Neuronal stem cell (in vitro differentiated cells): ENCODE measurements around the gene LDLRAP1.
A peak's percentile ranks its signal among the peaks of the same experiment; 100 is the strongest.

Source experiments
- DNase-seq: peaks from one replicate; pipeline ENCODE4 v3.0.0-alpha.2; 2013; ENCODE audit warnings: low spot score
- H2AFZ ChIP-seq: one replicate; pipeline ENCODE4 v1.6.1; 2013; ENCODE audit warnings: mild to moderate bottlenecking, low read length, inconsistent platforms
- H2AK5ac ChIP-seq: 2 replicates; pipeline ENCODE4 v1.6.1; 2013; ENCODE audit warnings: low read depth, mild to moderate bottlenecking, inconsistent platforms, low read length, moderate library complexity, mixed read lengths
- H2BK120ac ChIP-seq: 2 replicates; pipeline ENCODE4 v1.6.1; 2013; ENCODE audit warnings: low read depth, mild to moderate bottlenecking, inconsistent platforms, low read length, moderate library complexity, mixed read lengths
- H2BK12ac ChIP-seq: one replicate; pipeline ENCODE4 v1.6.1; 2013; ENCODE audit warnings: low read length, inconsistent platforms
- H2BK15ac ChIP-seq: 2 replicates; pipeline ENCODE4 v1.6.1; 2013; ENCODE audit warnings: mild to moderate bottlenecking, low read length, inconsistent platforms, mixed read lengths
- H2BK5ac ChIP-seq: one replicate; pipeline ENCODE4 v1.6.1; 2013; ENCODE audit warnings: inconsistent platforms, mild to moderate bottlenecking, low read length, moderate library complexity
- H3K14ac ChIP-seq: one replicate; pipeline ENCODE4 v1.6.1; 2013; ENCODE audit warnings: low read length, inconsistent platforms
- H3K18ac ChIP-seq: 2 replicates; pipeline ENCODE4 v1.6.1; 2013; ENCODE audit warnings: low read length, inconsistent platforms
- H3K23ac ChIP-seq: 2 replicates; pipeline ENCODE4 v1.6.1; 2013; ENCODE audit warnings: low read depth, mild to moderate bottlenecking, mixed read lengths, low read length, inconsistent platforms; ENCODE audit not compliant: poor library complexity
- H3K27ac ChIP-seq: replicated peaks from 3 replicates; pipeline ENCODE4 v1.5.1; 2013; ENCODE audit warnings: low read length, inconsistent platforms
- H3K27me3 ChIP-seq, 3 experiments: 2 replicates each; pipeline ENCODE4 v1.6.1; 2013; ENCODE audit warnings: low read length in 3 of 3, mild to moderate bottlenecking in 2 of 3, inconsistent platforms in 1 of 3, low read depth in 1 of 3, mixed read lengths in 1 of 3, moderate library complexity in 1 of 3; ENCODE audit not compliant: control insufficient read depth in 3 of 3, insufficient read depth in 3 of 3
- H3K36me3 ChIP-seq, 2 donors: replicated peaks in 1 of 2; 2 replicates each; pipeline ENCODE4 v1.6.1; 2013; ENCODE audit warnings: low read length in 2 of 2; ENCODE audit not compliant: control insufficient read depth in 2 of 2, insufficient read depth in 2 of 2
- H3K4ac ChIP-seq: 2 replicates; pipeline ENCODE4 v1.6.1; 2013; ENCODE audit warnings: inconsistent platforms, mild to moderate bottlenecking, low read length, moderate library complexity
- H3K4me1 ChIP-seq, 2 donors: 1 replicate in 1 of 2; 2 replicates in 1 of 2; pipeline ENCODE4 v1.6.1; 2013; ENCODE audit warnings: low read length in 2 of 2, low read depth in 1 of 2; ENCODE audit not compliant: control insufficient read depth in 2 of 2, insufficient read depth in 1 of 2
- H3K4me2 ChIP-seq: one replicate; pipeline ENCODE4 v1.6.1; 2013; ENCODE audit warnings: mild to moderate bottlenecking, low read length, inconsistent platforms; ENCODE audit not compliant: insufficient read depth, poor library complexity, severe bottlenecking
- H3K4me3 ChIP-seq, 2 donors: 2 replicates each; pipeline ENCODE4 v1.5.1; 2013; ENCODE audit warnings: low read length in 2 of 2, mild to moderate bottlenecking in 2 of 2, inconsistent platforms in 1 of 2, moderate library complexity in 1 of 2
- H3K79me1 ChIP-seq: one replicate; pipeline ENCODE4 v1.6.1; 2013; ENCODE audit warnings: low read depth, mild to moderate bottlenecking, inconsistent platforms, low read length, moderate library complexity
- H3K9ac ChIP-seq: one replicate; pipeline ENCODE4 v1.6.1; 2013; ENCODE audit warnings: mild to moderate bottlenecking, low read depth, low read length, inconsistent platforms; ENCODE audit not compliant: poor library complexity
- H3K9me3 ChIP-seq, 2 donors: replicated peaks in 1 of 2; 2 replicates each; pipeline versions ENCODE3 to v1.6.1; 2013; ENCODE audit warnings: low read length in 2 of 2, mild to moderate bottlenecking in 2 of 2, inconsistent platforms in 1 of 2, low read depth in 1 of 2, mixed read lengths in 1 of 2, moderate library complexity in 1 of 2; ENCODE audit not compliant: control insufficient read depth in 2 of 2, insufficient read depth in 1 of 2
- H4K8ac ChIP-seq: one replicate; pipeline ENCODE4 v1.6.1; 2013; ENCODE audit warnings: low read depth, mild to moderate bottlenecking, inconsistent platforms, low read length, moderate library complexity
- H4K91ac ChIP-seq: one replicate; pipeline ENCODE4 v1.6.1; 2013; ENCODE audit warnings: low read length, low read depth, mild to moderate bottlenecking, inconsistent platforms; ENCODE audit not compliant: poor library complexity
- WGBS, 2 donors: extraction: QIAGEN DNeasy Blood & Tissue Kit; methylation state at CpG; one replicate each; pipeline ENCODE4 v1.1.7; 2013; ENCODE audit warnings: missing lambda C conversion rate in 2 of 2, mixed read lengths in 1 of 2; ENCODE audit not compliant: insufficient read length in 2 of 2, insufficient replicate concordance in 1 of 2; ENCODE audit errors: extremely low coverage in 2 of 2; 5-methylcytosine and 5-hydroxymethylcytosine counted together

LDLRAP1 gene

GRCh38 chr1:25566176-25566729 lies 22.8 kb downstream of the LDLRAP1 start:
- no peak for DNase-seq
- Histone ChIP-seq H3K9ac (no peak overlapping the region), H3K27ac (no peak overlapping the region), H2BK12ac (peak overlapping the region; percentile 36), H4K91ac (no peak overlapping the region), H3K9me3 (no peaks in the 10 kb centered on the region), H2BK5ac (no peak overlapping the region), H2BK120ac (no peak overlapping the region), H4K8ac (no peak overlapping the region), H2BK15ac (peak overlapping the region; percentile 44), H3K4me3 (peak overlapping the region in 1 of 2 donors; percentile 5), H2AFZ (peak overlapping the region; percentile 30), H3K23ac (peak overlapping the region; percentile 47), H3K14ac (peak overlapping the region; percentile 9), H3K4me1 (peaks cover 48 to 57% of the 10 kb centered on the region in 2 donors), H3K36me3 (no peaks in the 10 kb centered on the region), H3K18ac (peak overlapping the region; percentile 90), H3K27me3 (no peaks in the 10 kb centered on the region), H2AK5ac (peak overlapping the region; percentile 10), H3K79me1 (no peaks in the 10 kb centered on the region), H3K4ac (no peak overlapping the region), H3K4me2 (no peak overlapping the region)
- WGBS, 2 donors = no CpG with 5 or more reads among the region's 9 CpGs

- Histone ChIP-seq H3K27me3 (no peaks in the 10 kb centered on the region), H3K18ac (peak overlapping the region; percentile 90), H3K4ac (no peak overlapping the region), H3K27ac (peak overlapping the region; percentile 41), H3K9me3 (no peaks in the 10 kb centered on the region), H3K4me1 (peaks cover 48 to 57% of the 10 kb centered on the region in 2 donors), H3K36me3 (no peaks in the 10 kb centered on the region), H2BK12ac (peak overlapping the region; percentile 36), H3K4me3 (peak overlapping the region in 1 of 2 donors; percentile 5), H2AK5ac (peak overlapping the region; percentile 10), H4K8ac (no peak overlapping the region), H3K9ac (no peak overlapping the region), H3K23ac (peak overlapping the region; percentile 47), H2AFZ (peak overlapping the region; percentile 30), H3K4me2 (no peak overlapping the region), H3K14ac (peak overlapping the region; percentile 9), H3K79me1 (no peaks in the 10 kb centered on the region), H2BK15ac (peak overlapping the region; percentile 44), H2BK120ac (no peak overlapping the region), H2BK5ac (no peak overlapping the region), H4K91ac (no peak overlapping the region)
- WGBS, 2 donors = no CpG with 5 or more reads among the region's 21 CpGs
- no peak for DNase-seq
These were observed 23.4 kb downstream of the LDLRAP1 start for GRCh38 chr1:25566730-25567341.

- H3K27me3 ChIP-seq = no peaks in the 10 kb centered on the region
- peak overlapping the region; percentile 73 for H2AK5ac ChIP-seq
- H3K9ac ChIP-seq = no peak overlapping the region
- no peak overlapping the region for H3K4me2 ChIP-seq
- no peaks in the 10 kb centered on the region for H3K79me1 ChIP-seq
- peaks cover 50 to 57% of the 10 kb centered on the region in 2 donors for H3K4me1 ChIP-seq
- WGBS, 2 donors = no CpG with 5 or more reads among the region's 10 CpGs
- DNase-seq = no peak
- no peak overlapping the region for H2BK12ac ChIP-seq
- no peak overlapping the region for H4K8ac ChIP-seq
- no peak overlapping the region for H3K4me3 ChIP-seq
- H2BK5ac ChIP-seq = no peak overlapping the region
- H3K9me3 ChIP-seq = no peaks in the 10 kb centered on the region
- no peak overlapping the region for H2BK15ac ChIP-seq
- H3K27ac ChIP-seq = no peak overlapping the region
- H3K18ac ChIP-seq = peak overlapping the region; percentile 9
- peak overlapping the region; percentile 38 for H2BK120ac ChIP-seq
- no peak overlapping the region for H2AFZ ChIP-seq
- H3K4ac ChIP-seq = no peak overlapping the region
- H3K23ac ChIP-seq = no peak overlapping the region
- no peak overlapping the region for H4K91ac ChIP-seq
- H3K36me3 ChIP-seq = no peaks in the 10 kb centered on the region
- H3K14ac ChIP-seq = no peak overlapping the region
These were observed 24.3 kb downstream of the LDLRAP1 start for GRCh38 chr1:25567710-25568089.

- Histone ChIP-seq H2BK120ac (no peak overlapping the region), H3K9ac (no peak overlapping the region), H3K27me3 (no peaks in the 10 kb centered on the region), H3K4ac (no peak overlapping the region), H3K4me3 (no peak overlapping the region), H2BK12ac (no peak overlapping the region), H2AFZ (no peak overlapping the region), H4K8ac (no peak overlapping the region), H2AK5ac (peak overlapping the region; percentile 72), H3K18ac (peak overlapping the region; percentile 71), H3K4me2 (no peak overlapping the region), H3K23ac (no peak overlapping the region), H3K79me1 (no peaks in the 10 kb centered on the region), H3K4me1 (peaks cover 52 to 59% of the 10 kb centered on the region in 2 donors), H4K91ac (no peak overlapping the region), H3K9me3 (no peaks in the 10 kb centered on the region), H3K14ac (no peak overlapping the region), H3K27ac (no peak overlapping the region), H3K36me3 (no peaks in the 10 kb centered on the region), H2BK5ac (no peak overlapping the region), H2BK15ac (peak overlapping the region; percentile 68)
- no peak for DNase-seq
- no CpG with 5 or more reads among the region's 21 CpGs for WGBS, 2 donors
These were observed 24.9 kb downstream of the LDLRAP1 start for GRCh38 chr1:25568090-25568833.
